GM21786 (cell line): ENCODE results near the gene KCND3.

Experiments
- ATAC-seq: cut with Tn5 transposase; IDR thresholded peaks from one replicate; pipeline ENCODE4 v1.9.1; 2021; ENCODE audit not compliant: unreplicated experiment

Gene KCND3

GRCh38 chr1:111733183-111733991 is 256.1 kb downstream of the KCND3 start:
- no peak for ATAC-seq

GRCh38 chr1:111732718-111733117 is 256.8 kb downstream of the KCND3 start:
- no peak for ATAC-seq

- no peak for ATAC-seq
These were observed 257.5 kb downstream of the KCND3 start for GRCh38 chr1:111731956-111732355.

- ATAC-seq = no peak
These were observed 258.8 kb downstream of the KCND3 start for GRCh38 chr1:111730706-111731105.

- ATAC-seq = no peak
These were observed 259.4 kb downstream of the KCND3 start for GRCh38 chr1:111729946-111730681.

GRCh38 chr1:111729271-111729921 is 260.1 kb downstream of the KCND3 start:
- no peak for ATAC-seq

GRCh38 chr1:111727056-111727455 is 262.4 kb downstream of the KCND3 start:
- no peak for ATAC-seq

GRCh38 chr1:111725192-111725591 is 264.3 kb downstream of the KCND3 start:
- no peak for ATAC-seq

- ATAC-seq = no peak
These were observed 265.6 kb downstream of the KCND3 start for GRCh38 chr1:111723871-111724270.

- no peak for ATAC-seq
These were observed 266.2 kb downstream of the KCND3 start for GRCh38 chr1:111723091-111723806.

- ATAC-seq = no peak
These were observed 268.3 kb downstream of the KCND3 start for GRCh38 chr1:111720977-111721786.
